ENCODE measurements around the gene SOX8.

The SOX8 gene

GRCh38 chr16:974001-974601 lies 7.5 kb upstream of the SOX8 start:
- DNase-seq, result no peak

- DNase-seq, result no peak
Measured at GRCh38 chr16:974611-975261, 6.8 kb upstream of the SOX8 start.

- no peak for DNase-seq
Measured at GRCh38 chr16:975291-975690, 6.3 kb upstream of the SOX8 start.

DNA sequence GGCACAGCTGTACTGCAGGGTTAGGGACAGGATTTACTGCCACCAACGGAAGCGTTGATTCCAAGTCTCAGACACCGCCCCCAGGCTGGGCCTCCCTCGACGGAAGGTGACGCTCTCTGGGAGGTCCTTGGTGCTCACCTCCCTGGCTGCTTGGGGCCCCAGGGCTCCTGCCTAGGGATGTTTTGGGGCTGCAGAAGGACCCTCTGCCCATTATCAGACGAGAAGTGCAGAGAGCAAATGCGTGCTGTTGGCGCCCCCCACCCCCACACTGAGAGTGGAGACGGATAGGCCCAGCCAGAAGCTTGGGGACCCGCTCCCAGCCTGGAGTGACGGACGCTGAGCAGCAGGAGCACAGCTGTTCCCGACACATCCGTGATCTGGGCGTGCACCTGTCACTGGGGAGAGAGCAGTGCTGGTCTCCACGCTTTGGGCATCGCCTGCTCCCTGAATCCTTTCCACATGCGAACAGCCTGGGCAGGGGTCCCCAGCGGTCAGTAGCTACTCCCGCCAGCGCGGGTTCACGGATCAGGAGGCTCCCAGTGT lies 5.1 kb upstream of the SOX8 start:
- peak; percentile 32 for DNase-seq

DNA sequence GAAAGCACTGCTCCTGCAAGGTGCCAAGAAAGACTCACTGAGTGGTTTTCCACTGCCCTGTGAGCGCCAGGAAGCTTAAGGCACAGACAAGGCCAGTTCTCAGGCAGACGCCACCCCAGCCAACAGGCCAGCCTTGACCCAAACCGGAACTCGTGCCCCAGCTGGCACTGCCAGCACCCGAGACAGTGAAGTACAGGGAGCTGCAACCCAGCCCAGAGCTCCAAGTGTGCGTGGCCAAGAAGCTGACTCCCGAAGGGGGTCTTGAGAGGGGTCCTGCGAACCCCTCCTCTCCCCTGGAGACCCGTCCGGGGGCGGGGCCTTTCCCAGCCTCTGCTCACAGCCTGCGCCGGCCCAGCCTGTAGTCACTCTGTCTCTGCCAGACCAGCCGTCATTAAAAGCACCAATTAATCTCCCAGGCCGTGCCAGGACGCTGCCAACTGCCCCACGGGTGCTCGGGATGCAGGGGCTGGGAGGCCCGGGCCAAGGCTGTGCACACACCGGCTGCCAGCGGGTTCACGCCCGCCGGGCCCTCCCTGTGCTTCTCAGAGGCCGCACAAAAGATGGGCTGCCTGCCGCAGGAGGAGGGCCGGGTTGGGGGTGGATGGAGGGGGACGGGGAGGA lies 4.4 kb upstream of the SOX8 start:
- DNase-seq, result no peak

DNA sequence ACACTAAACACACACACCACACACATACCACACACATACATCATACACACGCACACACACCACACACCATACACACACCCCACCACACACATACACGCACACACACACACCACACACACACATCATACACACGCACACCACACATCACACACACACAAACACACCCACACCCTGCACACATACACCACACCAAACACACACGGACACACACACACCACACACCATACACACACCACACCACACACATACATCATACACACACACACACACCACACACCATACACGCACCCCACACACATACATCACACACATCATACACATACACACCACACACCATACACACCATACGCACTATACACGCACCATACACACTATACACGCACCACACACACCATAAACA lies 3.7 kb upstream of the SOX8 start:
- no peak for DNase-seq

DNA sequence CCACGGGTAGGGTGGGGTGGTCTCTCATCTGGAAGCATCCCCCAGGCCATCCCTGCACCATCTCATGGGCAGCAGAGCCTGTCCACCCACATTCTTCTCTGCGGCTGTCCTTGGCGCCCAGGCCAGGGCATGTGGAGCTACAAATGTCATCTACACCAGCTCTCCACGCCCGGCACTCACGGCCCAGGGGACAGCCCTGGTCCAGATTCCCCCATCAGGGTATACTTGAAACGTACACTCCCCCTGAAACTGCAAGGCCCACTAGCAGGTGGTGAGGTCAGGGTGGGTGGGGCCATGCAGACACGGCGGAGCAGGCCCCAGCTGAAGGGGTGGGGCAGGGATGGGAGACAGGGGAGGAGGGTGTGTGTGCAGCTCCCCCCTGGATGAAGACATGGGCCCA lies 3.2 kb upstream of the SOX8 start:
- no peak for DNase-seq

- no peak for DNase-seq
Measured at GRCh38 chr16:979147-979546, 2.4 kb upstream of the SOX8 start.

GRCh38 chr16:979859-980594 lies 1.5 kb upstream of the SOX8 start:
- no peak for DNase-seq

DNA sequence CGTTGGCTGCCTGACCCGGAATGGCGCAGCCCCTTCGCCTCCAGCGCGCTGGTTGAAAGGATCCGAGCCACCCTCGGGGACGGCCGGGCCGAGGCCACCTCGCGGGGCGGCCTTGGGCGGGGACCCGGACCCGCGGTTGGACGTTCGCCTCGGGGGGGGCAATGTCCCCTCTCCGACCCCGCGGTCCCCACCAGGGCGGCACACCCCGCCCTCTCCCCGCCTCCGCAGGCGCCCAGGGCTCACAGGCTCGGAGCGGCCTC lies 1.0 kb upstream of the SOX8 start:
- no peak for DNase-seq

DNA sequence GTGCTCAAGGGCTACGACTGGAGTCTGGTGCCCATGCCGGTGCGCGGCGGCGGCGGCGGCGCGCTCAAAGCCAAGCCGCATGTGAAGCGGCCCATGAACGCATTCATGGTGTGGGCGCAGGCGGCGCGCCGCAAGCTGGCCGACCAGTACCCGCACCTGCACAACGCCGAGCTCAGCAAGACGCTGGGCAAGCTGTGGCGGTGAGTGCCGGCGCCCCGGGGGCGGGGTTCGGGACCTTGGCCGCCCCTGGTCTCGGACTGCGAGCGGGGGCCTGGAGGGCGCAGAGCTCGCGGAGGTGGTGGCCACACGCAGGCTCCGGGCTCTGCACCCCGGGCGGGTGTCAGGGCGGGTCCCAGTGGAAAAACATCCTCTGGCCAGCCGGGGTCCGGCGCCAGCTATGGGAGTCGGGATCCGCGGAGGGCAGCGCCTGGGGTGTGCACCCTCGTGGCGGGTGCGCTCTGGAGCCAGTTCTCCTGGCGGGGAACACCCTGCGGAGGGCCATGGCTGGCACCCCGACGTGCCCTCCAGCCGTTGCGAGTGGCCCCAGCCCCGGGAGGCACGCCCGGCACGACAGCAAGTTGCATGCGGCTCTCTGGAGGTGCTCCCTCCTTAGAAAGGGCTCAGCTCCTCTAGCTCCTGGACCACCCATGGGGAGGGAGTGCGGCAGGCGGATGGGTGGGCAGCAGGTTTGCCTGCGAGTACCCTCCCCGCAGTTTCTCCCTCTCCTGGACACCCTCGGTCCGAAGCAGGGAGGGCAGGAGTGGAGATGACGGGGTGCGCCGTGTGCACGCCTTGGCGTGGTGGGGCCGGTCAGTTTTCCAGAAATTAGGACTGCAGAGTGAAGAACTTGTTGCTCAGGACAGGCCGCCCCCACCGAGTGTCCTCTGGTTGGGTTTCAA lies 824 bp downstream of the SOX8 start:
- DNase-seq, result no peak

DNA sequence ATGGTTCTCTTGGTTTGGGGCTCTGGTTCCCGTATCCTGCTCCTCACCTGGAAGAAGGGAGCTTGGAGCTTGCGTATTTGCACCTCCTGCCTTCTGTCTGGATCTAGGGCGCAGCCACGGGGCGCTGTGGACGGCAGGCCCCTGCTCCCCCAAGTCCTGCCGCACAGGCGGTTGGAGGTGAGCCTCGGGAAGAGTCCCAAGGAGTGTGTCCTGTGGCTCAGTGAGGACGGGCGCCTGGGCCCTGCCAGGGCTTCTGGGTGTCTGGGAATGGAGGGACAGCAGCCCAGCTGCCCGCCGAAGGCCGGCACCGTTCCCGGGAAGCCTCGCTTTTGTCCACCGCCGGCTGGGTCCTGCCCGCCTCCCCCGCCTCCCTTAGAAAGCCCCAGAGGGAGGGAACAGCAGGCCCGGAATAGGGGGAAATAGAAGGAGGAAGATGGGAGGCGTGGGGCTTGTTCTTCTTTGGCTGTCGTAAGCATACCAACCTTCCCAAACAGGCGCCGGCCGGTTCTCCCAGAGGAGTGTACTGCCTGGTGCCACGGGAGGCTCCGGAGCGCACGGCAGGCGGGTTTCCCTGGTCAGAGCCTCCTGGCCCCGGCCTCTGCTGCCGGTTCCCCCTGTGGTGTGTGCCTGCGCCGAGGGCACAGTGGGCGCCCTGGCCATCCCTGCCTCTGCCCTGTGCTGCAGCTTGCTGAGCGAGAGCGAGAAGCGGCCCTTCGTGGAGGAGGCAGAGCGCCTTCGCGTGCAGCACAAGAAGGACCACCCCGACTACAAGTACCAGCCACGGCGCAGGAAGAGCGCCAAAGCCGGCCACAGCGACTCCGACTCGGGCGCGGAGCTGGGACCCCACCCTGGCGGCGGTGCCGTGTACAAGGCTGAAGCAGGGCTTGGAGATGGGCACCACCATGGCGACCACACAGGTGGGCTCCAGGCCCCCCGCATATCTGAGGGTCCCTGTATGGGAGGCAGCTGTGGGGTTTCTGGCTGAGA lies 1.8 kb downstream of the SOX8 start:
- no peak for DNase-seq

- no peak for DNase-seq
Measured at GRCh38 chr16:984121-984694, 2.6 kb downstream of the SOX8 start.

DNA sequence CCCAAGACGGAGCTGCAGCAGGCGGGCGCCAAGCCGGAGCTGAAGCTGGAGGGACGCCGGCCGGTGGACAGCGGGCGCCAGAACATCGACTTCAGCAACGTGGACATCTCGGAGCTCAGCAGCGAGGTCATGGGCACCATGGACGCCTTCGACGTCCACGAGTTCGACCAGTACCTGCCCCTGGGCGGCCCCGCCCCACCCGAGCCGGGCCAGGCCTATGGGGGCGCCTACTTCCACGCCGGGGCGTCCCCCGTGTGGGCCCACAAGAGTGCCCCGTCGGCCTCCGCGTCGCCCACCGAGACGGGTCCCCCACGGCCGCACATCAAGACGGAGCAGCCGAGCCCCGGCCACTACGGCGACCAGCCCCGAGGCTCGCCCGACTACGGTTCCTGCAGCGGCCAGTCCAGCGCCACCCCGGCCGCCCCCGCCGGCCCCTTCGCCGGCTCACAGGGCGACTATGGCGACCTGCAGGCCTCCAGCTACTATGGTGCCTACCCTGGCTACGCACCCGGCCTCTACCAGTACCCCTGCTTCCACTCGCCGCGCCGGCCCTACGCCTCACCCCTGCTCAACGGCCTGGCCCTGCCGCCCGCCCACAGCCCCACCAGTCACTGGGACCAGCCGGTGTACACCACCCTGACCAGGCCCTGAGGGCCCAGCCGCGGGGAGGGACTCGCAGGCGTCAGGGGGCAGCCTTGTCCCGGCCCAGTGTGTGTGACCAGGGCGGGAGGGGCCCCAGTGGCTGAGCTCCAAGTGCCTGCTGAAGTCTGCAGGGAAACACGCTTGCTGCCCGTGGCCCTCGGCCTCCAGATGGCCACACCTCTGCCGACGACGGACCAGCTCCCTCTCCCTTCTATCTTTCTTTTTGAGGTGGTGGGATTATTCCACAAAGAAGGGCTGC lies 3.4 kb downstream of the SOX8 start:
- no peak for DNase-seq

DNA sequence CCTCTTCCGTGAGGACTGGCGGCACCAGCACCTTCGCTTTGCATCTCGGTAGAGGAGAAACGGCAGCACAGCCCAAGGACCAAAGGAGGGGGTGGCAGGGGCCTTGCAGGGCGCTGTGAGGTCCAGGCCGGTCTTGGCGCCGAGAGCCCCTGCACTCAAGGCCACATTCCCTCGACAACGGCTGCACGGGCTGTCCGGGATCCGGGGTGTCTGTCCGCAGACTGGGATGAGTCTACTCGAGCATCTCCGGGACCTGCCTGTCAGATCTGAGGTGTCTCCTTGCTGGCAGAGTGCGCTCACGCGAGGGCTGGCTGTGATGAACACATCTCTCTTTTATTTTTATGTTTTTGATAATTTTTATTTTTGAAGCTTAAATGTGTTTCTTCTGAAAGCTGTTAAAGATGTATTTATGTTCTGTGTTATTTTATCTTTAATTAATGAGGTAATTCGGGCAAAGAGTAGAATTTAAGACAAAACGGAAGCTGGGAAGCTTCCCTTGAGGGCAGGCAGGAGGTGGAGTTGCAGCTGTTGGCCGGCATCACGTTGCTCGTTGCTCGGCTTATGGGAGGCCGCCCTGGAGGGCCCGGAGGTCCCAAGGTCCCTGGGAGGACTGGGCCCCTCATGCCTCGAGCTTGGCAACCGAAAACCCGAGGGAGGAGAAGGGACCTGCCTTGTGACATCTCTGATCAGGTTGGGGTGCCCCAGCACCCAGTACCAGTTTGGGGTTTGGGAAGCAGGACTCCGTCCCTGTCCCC lies 4.3 kb downstream of the SOX8 start:
- DNase-seq, result no peak

GRCh38 chr16:986411-986810 lies 4.8 kb downstream of the SOX8 start:
- no peak for DNase-seq

GRCh38 chr16:986925-987582 lies 5.5 kb downstream of the SOX8 start:
- no peak for DNase-seq

- no peak for DNase-seq
Measured at GRCh38 chr16:987906-988305, 6.3 kb downstream of the SOX8 start.

Measured in stimulated activated CD4-positive, alpha-beta T cell treated with anti-CD3 and anti-CD28 coated beads, Interleukin-4, amount 100 ng/mL, for 24 hours (primary cell).